Small intestine (tissue), 7 donors: ENCODE measurements around the gene THAP12. TPM values are rescaled to one million over a fixed set of nuclear protein-coding genes. Genes with fewer than 3 reads are reported as not detected.
A peak's percentile ranks its signal among the peaks of the same experiment; 100 is the strongest.

Experiments
- DNase-seq, 2 donors: peaks; one replicate each; pipeline versions ENCODE4 v3.0.0 to v3.0.0-alpha.2; 2013
- FAIRE-seq: peaks from 2 replicates; lab custom pipeline; 2012; peaks lifted over from hg19 to GRCh38; lab: Jason Lieb, UNC
- H3K27ac ChIP-seq, 3 donors: one replicate each; pipeline ENCODE4 v1.5.1; 2013; ENCODE audit warnings: low read length in 2 of 3, mild to moderate bottlenecking in 2 of 3, control low read depth in 1 of 3, inconsistent platforms in 1 of 3, low read depth in 1 of 3, moderate library complexity in 1 of 3
- H3K27me3 ChIP-seq, 3 donors: one replicate each; pipeline ENCODE4 v1.6.1; 2013; ENCODE audit warnings: low read length in 3 of 3, inconsistent platforms in 1 of 3; ENCODE audit not compliant: control insufficient read depth in 3 of 3, insufficient read depth in 3 of 3
- H3K36me3 ChIP-seq, 3 donors: one replicate each; pipeline ENCODE4 v1.6.1; 2013; ENCODE audit warnings: low read length in 3 of 3, inconsistent platforms in 1 of 3, low read depth in 1 of 3, mild to moderate bottlenecking in 1 of 3, moderate library complexity in 1 of 3; ENCODE audit not compliant: control insufficient read depth in 3 of 3, insufficient read depth in 2 of 3
- H3K4me1 ChIP-seq, 3 donors: one replicate each; pipeline ENCODE4 v1.6.1; 2013; ENCODE audit warnings: low read length in 2 of 3, inconsistent platforms in 1 of 3, low read depth in 1 of 3, mild to moderate bottlenecking in 1 of 3, moderate library complexity in 1 of 3; ENCODE audit not compliant: control insufficient read depth in 3 of 3, insufficient read depth in 2 of 3
- H3K4me3 ChIP-seq, 3 donors: one replicate each; pipeline ENCODE4 v1.5.1; 2013; ENCODE audit warnings: low read length in 3 of 3, control low read depth in 1 of 3, inconsistent platforms in 1 of 3, low read depth in 1 of 3, mild to moderate bottlenecking in 1 of 3, moderate library complexity in 1 of 3
- H3K9me3 ChIP-seq, 2 donors: one replicate each; pipeline ENCODE4 v1.6.1; 2013; ENCODE audit warnings: low read depth in 1 of 2, low read length in 1 of 2; ENCODE audit not compliant: control insufficient read depth in 2 of 2, insufficient read depth in 1 of 2
- WGBS, 3 donors: extraction: QIAGEN DNeasy Blood & Tissue Kit; methylation state at CpG; one replicate each; pipeline ENCODE4 v1.1.7; 2013; 5-methylcytosine and 5-hydroxymethylcytosine counted together
- polyA plus RNA-seq, 4 donors: library from polyadenylated mRNA; stranded (reverse) in 3 of 4; unstranded in 1 of 4; fragments of 200-250 nt in 3 of 4; fragments of 120-200 nt in 1 of 4; gene quantifications; one replicate each; pipeline versions ENCODE4 v1.2.1 to v1.2.3, GENCODE V29; 2013
- donor health status: healthy with polysubstance abuse.
- donor health status: control.
- donor health status: control.
- donor health status: Bipolar disorder and iron deficiency.
- donor health status: healthy.

Gene THAP12
- polyA plus RNA-seq, 4 donors, result 24.3 to 45.2 (median 28.9) TPM

GRCh38 chr11:76347466-76347865 lies 33.5 kb downstream of the THAP12 start:
- Histone ChIP-seq H3K27me3 (no peaks in the 10 kb centered on the region), H3K27ac (no peak overlapping the region), H3K9me3 (no peaks in the 10 kb centered on the region), H3K4me1 (no peaks in the 10 kb centered on the region), H3K36me3 (peaks cover 0 to 5% (median 3%) of the 10 kb centered on the region in 3 donors), H3K4me3 (no peak overlapping the region)
- no peak for FAIRE-seq
- peak in 1 of 2 donors; percentile 16 for DNase-seq
- WGBS, 3 donors, result 19 to 49% (median 33%) methylated on average over 2 of the region's 2 CpGs

DNA sequence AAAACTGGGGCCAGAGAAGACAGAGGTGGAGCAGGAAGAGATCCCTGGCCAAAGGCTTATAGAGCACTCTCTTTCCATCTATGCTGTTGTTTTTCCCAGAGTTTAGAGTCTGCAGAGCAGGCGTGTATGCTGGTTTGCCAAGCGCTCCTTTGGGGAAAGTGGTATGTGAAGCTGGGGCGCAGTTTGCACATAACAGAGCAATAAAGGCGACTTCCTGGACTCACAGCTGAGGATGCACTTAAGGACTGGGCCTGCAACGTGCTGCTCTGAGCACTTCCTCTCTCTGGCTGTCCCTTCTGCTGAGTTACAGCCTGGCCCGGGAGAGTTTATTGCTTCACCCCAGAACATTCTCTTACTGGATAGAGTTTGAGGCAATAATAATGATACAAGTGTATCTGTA lies 41.7 kb downstream of the THAP12 start:
- FAIRE-seq, result no peak
- Histone ChIP-seq H3K4me3 (no peak overlapping the region), H3K27ac (peak overlapping the region in 1 of 3 donors; percentile 50), H3K4me1 (no peaks in the 10 kb centered on the region), H3K9me3 (peaks cover 2 to 15% of the 10 kb centered on the region in 2 donors), H3K36me3 (no peaks in the 10 kb centered on the region), H3K27me3 (no peaks in the 10 kb centered on the region)
- 33 to 72% (median 64%) methylated on average over 6 of the region's 6 CpGs for WGBS, 3 donors
- peak in 1 of 2 donors; percentile 13 for DNase-seq

DNA sequence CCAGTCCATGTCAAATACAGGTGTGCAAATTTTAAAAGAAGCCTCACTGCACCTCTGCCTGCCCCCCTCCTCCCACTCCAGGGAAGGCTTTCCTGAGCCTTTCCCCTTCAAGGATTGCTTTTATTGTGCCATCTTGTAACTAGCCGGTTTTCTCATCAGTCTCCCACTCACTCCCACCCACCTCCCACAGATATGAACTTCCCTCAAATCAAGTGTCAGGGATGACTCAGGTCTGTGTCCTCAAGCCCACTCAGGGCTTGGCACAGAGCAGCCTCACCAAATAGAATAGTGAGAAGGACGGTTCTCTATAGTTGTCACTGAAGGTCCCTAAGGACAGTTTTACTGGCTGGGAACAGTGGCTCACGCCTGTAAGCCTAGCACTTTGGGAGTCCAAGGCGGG lies 43.0 kb downstream of the THAP12 start:
- no peak for FAIRE-seq
- Histone ChIP-seq H3K27ac (no peak overlapping the region), H3K36me3 (no peaks in the 10 kb centered on the region), H3K4me1 (no peaks in the 10 kb centered on the region), H3K4me3 (no peak overlapping the region), H3K27me3 (no peaks in the 10 kb centered on the region), H3K9me3 (peaks cover 2 to 20% of the 10 kb centered on the region in 2 donors)
- no peak for DNase-seq
- whole genome bisulfite sequencing, 3 donors, result 78 to 82% (median 81%) methylated on average over 4 of the region's 4 CpGs

GRCh38 chr11:76337469-76337868 lies 43.5 kb downstream of the THAP12 start:
- Histone ChIP-seq H3K27ac (no peak overlapping the region), H3K4me1 (no peaks in the 10 kb centered on the region), H3K27me3 (no peaks in the 10 kb centered on the region), H3K9me3 (peaks cover 2 to 20% of the 10 kb centered on the region in 2 donors), H3K4me3 (no peak overlapping the region), H3K36me3 (no peaks in the 10 kb centered on the region)
- FAIRE-seq (no peak), DNase-seq (no peak)
- WGBS, 3 donors, result 81 to 84% (median 82%) methylated on average over 1 of the region's 1 CpG

DNA sequence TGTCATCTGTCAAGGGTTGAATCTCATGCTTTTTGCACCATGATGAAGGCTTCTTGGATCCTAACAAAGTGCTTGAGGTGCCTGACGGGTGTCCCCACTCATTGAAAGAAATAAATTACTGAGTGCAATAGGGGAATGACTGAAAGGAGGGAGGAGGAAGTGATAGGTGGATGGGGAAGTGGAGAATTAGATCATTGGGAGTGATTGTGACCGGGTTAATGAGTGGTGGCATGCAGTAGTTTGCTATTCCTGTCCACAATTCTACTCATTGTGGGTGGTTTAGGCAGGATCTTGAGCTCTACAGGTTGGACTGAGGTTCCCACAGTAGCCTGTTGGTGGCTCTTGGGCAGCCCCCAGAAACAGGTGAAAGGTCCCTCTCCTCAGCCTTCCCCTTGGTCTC lies 44.3 kb downstream of the THAP12 start:
- Histone ChIP-seq H3K4me3 (no peak overlapping the region), H3K27me3 (no peaks in the 10 kb centered on the region), H3K27ac (no peak overlapping the region), H3K4me1 (no peaks in the 10 kb centered on the region), H3K9me3 (peaks cover 2 to 20% of the 10 kb centered on the region in 2 donors), H3K36me3 (no peaks in the 10 kb centered on the region)
- no peak for DNase-seq
- FAIRE-seq, result no peak
- 79 to 90% (median 89%) methylated on average over 2 of the region's 2 CpGs for WGBS, 3 donors

- no peak overlapping the region for H3K27ac ChIP-seq
- H3K36me3 ChIP-seq, result no peaks in the 10 kb centered on the region
- DNase-seq (no peak), FAIRE-seq (no peak)
- no peaks in the 10 kb centered on the region for H3K27me3 ChIP-seq
- peaks cover 2 to 20% of the 10 kb centered on the region in 2 donors for H3K9me3 ChIP-seq
- H3K4me1 ChIP-seq, result no peaks in the 10 kb centered on the region
- H3K4me3 ChIP-seq, result no peak overlapping the region
These were observed 45.1 kb downstream of the THAP12 start for GRCh38 chr11:76335842-76336241.

GRCh38 chr11:76334826-76335389 lies 46.0 kb downstream of the THAP12 start:
- no peaks in the 10 kb centered on the region for H3K36me3 ChIP-seq
- FAIRE-seq, result no peak
- DNase-seq, result no peak
- no peak overlapping the region for H3K27ac ChIP-seq
- H3K9me3 ChIP-seq, result peaks cover 2 to 20% of the 10 kb centered on the region in 2 donors
- H3K27me3 ChIP-seq, result peaks cover 0 to under 1% (median 0%) of the 10 kb centered on the region in 3 donors
- WGBS, 3 donors, result 94 to 97% (median 95%) methylated on average over 5 of the region's 5 CpGs
- H3K4me1 ChIP-seq, result no peaks in the 10 kb centered on the region
- H3K4me3 ChIP-seq, result no peak overlapping the region

- DNase-seq (no peak), FAIRE-seq (no peak)
- Histone ChIP-seq H3K27ac (no peak overlapping the region), H3K9me3 (peaks cover 2 to 17% of the 10 kb centered on the region in 2 donors), H3K4me1 (no peaks in the 10 kb centered on the region), H3K27me3 (peaks cover 0 to 2% (median 0%) of the 10 kb centered on the region in 3 donors), H3K4me3 (no peak overlapping the region), H3K36me3 (no peaks in the 10 kb centered on the region)
- whole genome bisulfite sequencing, 3 donors, result 95 to 96% (median 96%) methylated on average over 7 of the region's 7 CpGs
These were observed 50.3 kb downstream of the THAP12 start for GRCh38 chr11:76330651-76331050.

GRCh38 chr11:76329983-76330382 lies 50.9 kb downstream of the THAP12 start:
- 88 to 91% (median 88%) methylated on average over 4 of the region's 4 CpGs for WGBS, 3 donors
- H3K4me3 ChIP-seq, result no peak overlapping the region
- FAIRE-seq, result no peak
- DNase-seq, result no peak
- H3K36me3 ChIP-seq, result no peaks in the 10 kb centered on the region
- H3K27ac ChIP-seq, result no peak overlapping the region
- H3K4me1 ChIP-seq, result no peaks in the 10 kb centered on the region
- H3K9me3 ChIP-seq, result peaks cover 2 to 12% of the 10 kb centered on the region in 2 donors
- peaks cover 0 to 2% (median 0%) of the 10 kb centered on the region in 3 donors for H3K27me3 ChIP-seq
